Effector CD8-positive, alpha-beta T cell (primary cell): ENCODE data around the gene RAD51B.

Experiments used
- DNase-seq: peaks from one replicate; lab custom pipeline; 2025; lab: John Stamatoyannopoulos, UW

RAD51B gene

DNA sequence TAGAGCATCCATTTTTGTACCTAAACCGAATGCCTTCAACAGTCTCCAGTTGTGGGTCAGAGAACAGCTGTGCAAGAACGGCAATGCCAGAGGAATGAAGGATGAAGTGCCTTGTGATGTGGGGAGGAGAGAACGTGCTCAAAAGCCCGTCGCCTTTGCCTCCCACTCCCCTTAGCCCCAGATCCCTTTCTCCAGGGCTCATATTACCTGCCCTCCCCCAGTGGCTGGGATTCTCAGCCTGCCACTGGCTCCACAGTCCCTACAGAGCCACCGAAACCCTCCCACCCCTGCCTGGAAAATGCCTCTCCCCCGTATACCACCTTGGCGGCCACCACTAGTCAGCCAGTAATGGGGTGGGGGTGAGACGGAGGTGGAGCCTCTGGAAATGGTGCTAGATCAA lies 814.8 kb downstream of the RAD51B start:
- DNase-seq: no peak

DNA sequence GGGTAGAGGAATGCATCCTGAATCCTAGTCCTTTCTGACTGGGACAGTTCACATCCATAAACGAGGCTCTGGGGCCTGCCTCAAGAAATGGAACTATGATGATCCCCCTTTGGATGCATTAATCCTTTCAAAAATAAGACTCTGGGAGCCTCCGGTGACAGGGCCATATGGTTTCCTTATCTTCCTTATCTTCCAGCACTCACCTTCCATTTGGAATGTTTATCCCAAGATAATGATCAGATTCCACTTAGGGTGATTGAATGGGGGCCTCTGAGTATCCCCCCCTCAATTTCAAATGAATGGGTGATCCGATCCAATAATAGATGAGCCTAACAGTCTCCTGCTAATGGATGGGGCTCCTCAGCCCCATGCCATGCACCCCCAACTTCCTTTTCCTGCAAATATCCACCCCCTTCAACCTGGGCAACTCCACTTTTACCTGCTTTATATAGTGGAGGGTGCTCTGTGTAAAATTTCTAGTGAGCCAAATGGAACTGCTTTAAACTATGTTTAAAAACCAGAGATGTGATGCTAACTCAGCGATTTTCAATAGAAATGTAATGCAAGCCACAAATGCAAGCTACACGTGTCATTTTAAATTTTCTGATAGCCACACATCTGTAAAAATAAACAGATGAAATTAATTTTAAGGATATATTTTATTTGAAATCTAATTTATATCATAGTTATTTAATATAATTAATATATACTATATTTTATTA lies 815.5 kb downstream of the RAD51B start:
- DNase-seq: no peak

DNA sequence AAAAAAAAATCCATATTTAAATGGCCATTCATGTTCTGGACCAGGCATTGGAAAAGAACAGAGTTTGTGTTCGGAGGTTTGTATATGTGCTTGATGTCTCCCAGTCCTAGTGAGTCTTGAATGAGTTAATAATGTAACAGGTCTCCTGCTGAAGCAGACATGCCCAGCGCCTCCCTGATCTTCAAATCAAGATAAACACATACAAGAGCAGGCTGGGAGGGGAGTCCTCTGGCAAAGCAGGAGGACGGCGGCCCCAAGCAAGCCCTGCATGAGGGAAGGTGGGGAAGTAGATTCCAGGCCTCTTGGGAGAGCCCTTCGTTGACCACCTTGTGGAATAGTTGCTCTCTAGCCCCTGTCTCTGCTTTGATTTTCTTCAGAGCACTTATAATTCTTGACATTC lies 817.0 kb downstream of the RAD51B start:
- no peak for DNase-seq

DNA sequence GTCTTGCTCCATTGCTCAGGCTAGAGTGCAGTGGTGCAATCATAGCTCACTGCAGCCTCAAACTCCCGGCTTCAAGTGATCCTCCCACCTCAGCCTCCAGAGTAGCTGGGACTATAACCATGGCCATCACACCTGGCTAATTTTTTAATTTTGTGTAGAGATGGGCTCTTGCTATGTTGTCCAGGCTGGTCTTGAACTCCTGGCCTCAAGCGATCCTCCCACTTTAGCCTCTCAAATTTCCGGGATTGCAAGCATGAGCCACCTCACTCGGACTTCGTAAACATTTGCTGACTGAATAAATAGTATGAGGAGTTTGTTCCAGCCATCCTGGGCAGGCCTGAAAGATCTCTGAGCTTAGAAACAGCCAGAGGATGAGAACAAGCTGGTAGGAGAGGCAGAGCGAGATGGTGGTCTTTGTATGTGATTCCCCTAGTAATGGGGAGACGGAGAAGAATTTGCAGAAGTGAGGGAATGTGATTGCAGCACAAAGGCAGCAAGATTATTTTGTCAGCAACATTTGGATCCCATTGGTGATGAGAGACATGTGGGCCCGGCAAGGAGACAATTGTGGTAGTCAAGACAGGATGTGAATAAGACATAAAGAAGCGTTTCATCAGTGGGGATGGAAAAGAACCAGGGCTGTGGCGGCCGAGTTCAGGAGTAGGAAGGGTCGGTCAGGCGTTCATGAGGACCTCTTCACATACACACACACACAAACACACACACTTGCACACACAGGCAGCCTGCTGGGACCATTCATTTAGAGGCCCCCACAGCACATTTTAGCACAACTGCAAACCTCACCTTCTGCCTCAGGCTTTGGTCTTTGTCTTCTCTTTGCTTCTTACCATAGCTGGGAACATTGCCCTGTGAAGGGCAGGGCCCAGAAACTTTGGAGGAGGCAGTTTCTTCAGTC lies 817.8 kb downstream of the RAD51B start:
- DNase-seq: no peak

DNA sequence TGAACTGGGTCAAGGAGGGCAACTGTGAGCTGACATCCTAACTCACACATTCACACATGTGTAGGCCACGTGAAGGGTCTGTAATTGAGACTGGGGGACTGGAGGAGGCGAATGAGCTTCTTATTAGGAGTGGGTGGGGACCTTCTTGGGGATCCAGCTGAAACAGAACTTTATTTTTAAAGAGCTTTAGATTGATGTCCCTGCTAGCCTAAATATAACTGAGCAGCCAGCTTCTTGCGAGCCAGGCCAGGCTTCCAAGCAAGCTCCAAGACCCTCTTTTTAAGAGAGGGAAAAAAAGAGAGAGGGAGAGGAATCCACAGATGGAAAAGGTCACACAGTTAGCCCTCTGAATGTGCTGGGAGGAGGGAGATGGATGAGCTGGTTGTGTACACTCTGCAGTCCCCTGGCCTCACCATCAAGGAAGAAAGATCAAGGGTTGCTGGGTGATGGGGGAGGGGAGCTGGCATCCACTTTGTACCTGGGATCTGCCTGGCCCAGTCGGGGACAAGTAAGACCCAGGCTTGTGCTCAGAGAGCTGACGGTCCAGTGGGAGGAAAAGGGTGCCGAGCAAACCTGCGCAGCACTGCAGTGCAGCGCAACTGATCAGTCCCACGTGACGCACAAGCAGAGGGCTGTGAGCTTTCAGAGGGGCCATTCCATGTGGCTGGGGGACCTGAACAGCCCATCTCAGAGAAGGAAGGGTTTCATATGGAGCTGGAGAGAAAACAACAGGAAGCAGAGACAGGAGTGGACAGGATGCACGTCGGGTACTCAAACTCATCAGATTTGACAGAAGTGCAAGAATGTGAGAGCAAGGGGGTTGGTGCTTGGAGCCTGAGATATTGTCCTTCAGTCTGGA lies 818.8 kb downstream of the RAD51B start:
- DNase-seq: no peak

DNA sequence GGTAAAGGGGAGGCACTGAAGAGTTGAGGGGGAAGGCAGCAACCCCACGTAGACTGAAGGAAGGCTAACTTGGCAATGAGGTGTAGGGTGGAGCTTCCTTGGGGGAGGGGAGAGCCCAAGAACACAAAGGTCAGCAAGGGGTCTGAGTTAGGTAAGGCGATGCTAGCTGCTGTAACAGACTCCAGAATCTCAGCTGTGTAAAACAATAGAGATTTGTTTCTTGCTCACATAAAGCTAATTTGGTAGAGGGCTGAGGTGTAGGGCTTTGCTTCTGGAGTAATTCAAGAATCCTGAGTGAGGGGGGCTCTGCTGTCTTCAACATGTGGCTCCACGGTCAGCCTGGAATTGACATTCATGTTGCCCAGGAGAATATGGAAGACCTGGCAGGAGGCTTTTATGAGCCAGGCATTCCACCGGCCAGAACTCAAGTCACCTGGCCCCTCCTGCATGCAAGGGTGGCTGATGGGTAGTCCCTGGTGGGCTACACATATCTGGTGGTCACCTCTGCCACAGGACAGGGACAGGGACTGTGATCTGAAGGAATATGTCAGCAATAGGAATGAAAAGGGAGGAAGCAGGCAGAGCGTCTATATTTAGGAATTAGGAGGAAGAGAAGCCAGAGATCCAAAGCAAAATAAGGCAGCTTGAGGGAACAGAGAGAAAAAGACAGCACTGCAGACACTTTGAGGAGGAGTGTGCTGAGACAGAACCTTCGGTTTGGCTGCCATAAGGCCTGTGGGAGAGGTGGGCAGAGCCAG lies 819.6 kb downstream of the RAD51B start:
- DNase-seq: no peak

DNA sequence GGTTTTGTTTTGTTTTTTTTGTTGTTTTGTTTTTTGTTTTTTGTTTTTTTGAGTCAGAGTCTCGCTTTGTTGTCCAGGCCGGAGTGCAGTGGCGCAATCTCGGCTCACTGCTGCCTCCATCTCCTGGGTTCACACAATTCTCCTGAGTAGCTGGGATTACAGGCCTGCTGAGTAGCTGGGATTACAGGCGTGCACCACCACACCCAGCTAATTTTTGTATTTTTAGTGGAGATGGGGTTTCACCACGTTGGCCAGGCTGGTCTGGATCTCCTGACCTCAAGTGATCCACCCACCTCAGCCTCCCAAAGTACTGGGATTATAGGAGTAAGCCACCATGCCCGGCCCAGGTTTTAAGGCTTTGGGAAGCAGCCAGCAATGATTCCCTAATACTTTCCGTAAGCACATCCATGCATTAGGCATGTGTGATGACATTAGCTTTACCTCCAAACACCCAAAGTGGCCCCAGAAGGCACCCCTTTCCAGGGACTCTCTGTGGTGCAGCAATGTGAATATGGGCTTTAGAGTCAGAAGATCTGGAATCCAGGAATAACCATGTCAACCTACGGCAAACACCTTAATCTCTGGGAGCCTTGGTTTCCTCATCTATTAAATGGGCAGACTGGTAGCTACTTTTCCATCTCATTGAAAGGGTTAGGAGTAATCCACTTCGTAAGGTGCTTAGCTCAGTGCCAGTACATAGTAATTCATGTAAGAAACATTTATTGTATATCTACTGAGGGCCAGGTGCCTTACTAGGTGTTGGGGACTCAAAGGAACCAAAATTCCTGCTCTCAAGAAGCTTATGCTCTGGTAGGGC lies 820.4 kb downstream of the RAD51B start:
- no peak for DNase-seq

DNA sequence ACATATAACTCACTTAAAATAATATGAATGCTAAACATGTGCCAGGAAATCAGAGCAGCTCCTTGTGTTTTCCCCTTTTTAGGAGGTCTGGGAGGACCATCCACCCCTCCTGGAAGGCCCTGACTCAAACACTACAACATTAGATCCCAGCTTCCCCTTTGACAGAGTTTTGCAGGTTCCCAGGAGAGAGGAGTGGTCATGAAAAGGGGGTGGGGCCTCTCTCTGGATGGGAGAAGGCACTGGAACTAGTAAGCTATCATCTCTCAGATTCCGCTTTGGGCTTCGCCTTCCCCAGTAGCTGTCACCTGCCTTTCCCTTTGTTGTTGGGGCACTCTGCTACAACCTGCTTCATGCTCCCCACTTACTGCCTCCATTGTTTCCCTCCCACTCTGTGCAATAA lies 824.1 kb downstream of the RAD51B start:
- no peak for DNase-seq

DNA sequence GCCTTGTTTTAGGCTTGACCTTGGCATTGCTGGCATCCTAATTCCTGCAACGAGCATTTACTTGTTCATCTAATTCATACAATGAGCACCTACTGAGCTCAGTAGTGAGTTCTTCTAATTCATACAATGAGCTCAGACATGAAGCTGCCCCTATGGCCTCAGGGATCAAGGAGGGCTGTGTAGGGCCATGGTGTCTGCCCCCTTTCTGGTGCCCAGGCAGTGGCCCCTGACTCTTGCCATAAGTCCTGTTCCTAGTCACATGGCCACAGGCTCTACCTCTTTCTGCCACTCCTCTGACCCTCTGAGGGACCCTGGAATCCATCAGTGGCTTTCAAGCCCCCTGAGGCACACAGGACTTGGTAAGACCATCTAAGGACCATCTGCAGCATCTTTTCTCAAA lies 824.5 kb downstream of the RAD51B start:
- DNase-seq: no peak

DNA sequence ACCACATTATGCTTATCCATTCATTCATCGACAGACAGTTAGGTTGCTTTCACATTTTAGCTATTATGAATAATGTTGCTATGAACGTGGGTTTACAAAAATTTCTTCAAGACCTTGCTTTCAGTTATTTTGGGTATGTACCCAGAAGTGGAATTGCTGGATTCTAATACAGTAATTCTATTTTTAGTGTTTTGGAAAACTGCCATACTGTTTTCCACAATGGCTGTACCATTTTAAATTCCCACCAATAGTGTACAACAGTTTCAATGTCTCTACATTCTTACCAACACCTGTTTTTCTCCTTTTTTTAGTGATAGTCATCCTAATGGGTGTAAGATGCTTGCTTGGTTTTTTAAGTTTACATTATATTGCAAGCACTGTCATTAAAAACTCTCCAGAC lies 825.8 kb downstream of the RAD51B start:
- no peak for DNase-seq

DNA sequence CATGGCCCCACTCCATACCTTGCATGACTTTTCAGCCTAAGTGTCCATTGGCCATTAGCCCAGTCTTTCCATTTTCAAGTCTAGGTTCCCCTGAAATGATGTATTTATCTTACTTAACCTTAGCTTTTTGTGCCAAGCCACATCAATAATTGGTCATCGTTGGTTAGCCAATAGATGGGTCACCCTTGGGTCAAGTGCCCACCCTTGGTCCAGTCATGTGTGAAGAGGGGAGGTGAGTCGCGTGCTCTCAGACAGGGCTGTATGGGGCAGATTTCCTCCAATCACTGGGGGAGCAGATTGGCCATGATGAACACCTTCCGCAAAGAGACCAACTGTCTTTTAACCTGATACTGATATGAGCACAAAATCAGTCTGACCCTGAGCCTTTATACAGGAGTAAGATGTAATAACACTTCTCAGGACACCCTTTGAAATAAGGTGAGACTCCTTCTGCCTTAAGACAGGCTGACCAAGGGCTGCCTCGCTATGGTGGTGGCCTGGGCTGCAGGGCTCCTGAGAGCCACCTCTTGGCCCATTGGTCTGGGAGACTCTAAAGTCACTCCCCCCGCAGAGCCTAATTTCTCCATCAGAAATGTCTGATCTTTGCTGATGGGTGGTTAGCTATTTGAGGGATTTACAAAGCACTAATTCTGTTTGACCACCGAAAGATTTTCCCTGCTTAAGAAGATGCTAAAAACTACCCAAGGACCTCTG lies 830.1 kb downstream of the RAD51B start:
- DNase-seq: no peak

DNA sequence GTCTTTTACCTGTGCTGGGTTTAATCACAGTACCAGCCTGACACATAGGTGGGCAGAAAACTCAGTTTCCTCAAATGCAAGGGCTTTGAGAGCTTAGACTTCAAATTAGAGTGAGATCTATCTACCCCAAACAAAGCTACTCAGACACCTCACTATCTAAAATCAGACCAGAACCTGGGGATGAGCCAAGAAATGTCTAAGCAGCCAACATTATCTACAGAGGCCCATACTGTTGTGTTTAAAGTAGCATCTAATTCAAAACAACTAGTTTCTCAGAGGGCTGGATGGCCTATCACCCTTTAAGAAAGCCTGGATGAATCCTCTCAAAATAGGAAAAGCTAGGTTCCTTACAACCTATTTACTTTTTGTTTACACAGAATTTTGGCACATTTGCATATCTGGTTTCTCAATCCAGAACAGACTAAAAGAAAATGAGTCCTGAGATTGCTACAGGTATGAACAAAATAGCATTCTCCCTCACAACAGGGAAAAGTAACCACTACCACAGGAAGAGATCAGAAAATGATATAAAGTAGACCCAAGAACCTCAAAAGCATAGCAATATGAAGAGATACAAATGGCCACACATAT lies 830.9 kb downstream of the RAD51B start:
- DNase-seq: no peak

DNA sequence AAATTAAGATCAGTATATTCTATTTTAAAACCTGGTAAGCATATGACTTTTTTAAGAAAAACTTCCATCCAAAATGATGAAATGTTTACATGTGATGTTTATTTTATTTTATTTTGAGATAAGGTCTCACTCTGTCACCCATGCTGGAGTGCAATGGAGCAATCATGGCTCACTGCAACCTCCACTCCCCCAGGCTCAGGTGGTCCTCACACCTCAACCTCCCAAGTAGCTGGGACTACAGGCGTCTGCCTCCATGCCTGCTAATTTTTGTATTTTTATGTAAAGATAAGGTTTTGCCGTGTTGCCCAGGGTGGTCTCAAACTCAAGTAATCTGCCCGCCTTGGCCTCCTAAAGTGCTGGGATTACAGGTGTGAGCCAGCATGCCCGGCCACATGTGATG lies 831.5 kb downstream of the RAD51B start:
- DNase-seq: no peak

DNA sequence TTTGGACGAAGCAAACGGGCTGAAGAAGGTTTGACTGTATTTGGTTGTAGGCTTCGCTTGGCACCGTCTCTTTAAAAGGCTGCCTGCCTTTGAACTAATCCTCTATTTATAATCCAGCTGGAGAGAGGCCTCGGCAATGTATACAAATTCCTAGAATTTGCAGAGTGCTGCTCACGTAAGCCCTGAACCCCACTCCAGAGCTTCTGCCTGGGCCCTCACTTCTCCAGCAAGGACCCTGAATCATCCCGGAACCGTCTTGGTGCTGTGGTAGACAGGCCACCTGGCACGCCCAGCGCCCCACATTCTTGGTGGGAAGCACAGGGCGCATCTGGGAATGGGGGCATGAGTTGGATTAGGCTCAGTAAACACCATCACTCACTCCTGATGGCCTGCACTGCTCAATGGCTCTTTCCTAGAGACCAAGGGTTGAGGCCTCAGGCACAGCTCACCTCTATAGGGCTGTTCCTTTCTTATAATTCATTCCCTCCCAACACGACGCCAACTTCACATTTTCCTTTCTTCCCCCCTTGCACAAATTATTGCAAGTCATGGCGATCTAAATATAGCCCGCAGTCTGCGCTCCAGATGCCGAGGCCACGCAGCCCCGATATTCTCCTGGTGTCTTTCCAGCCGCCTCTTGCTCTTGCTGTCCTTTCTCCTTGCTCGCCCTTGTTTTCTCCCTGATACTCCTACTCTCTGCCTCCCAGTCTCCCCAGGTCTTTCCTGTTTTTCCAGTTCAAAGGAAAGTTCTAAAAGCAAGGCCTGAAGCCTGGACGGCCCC lies 832.3 kb downstream of the RAD51B start:
- no peak for DNase-seq

DNA sequence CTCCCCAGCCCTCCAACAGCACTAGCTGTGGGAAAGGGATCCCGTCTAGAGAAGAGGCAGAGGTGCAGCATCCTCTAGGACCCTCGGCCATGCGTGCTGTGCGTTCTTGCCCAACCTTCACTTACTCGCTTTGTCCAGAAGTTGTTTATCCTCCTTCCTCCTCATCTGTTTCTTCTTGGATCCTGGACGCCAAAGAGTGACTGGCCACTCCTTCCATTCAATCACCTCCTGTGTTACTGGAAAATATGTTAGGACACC lies 832.8 kb downstream of the RAD51B start:
- no peak for DNase-seq

DNA sequence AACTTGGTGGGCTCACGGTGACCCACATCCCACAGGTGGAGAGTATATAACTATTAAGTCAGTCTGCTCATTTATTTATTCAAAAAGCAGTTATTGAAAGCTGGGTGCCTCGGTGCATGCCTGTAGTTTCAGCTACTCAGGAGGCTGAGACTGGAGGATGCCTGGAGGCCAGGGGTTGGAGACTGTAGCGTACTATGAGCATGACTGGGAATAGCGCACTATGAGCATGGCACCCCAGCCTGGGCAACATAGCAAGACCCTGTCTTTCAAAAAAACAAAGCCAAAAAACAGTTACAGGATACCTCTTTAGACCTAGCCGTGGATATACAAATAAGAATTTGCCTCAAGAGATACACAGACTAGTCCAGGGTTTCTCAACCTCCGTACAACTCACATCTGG lies 833.5 kb downstream of the RAD51B start:
- no peak for DNase-seq

DNA sequence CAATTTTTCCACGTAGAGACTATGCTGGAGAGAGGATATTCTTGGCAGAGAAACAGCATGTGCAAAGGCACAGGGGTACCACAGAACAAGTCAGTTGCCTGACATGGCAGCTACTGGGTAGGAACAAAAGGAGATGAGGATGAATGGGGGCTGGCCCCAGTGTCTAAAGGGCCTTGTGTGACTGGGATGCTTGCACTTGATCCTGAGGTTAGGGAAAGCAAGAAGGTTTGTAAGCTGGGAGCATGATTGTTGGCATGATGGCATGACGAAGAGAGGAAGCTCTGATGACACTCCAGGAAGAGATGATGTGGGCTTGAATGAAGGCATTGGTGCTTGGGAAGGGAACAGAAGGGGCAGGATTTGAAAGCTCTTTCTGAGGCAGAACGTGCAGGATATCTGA lies 834.2 kb downstream of the RAD51B start:
- DNase-seq: no peak

DNA sequence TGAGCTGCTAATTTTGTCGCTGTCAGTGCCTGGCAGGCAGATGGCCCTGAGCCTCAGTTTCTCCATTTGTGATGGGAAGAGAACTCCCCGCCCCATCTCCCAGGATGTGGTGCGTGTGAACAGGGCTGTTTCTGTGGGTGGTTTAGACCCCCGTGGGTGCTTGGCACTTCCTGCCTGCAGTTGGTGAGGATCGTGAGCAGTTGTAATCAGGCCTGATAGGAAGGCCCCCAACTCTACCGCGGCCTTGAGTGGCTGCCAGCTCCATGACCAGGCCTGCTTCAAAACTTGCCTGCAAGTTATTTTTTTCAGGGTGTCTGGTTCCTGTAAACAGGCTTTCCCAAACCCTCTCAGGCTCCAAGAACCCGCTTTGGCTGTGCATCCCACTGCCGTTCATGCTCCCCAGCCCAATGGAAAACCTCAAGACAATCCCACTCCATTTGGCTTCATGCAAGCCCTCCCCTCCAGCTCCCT lies 834.9 kb downstream of the RAD51B start:
- DNase-seq: no peak
